GOT3 (cell line): ENCODE data around the gene TTLL10.
"Not testable (repeated sequence)": the region's sequence is repeated elsewhere in the genome, so short reads cannot be mapped to it uniquely, and the experiment has no call there.

Experiments
- DNase-seq: peaks from one replicate; lab custom pipeline; 2025; ENCODE audit warnings: mixed read lengths; lab: John Stamatoyannopoulos, UW

The TTLL10 gene

GRCh38 chr1:1173061-1173792 is 453 bp upstream of the TTLL10 start:
- DNase-seq: no peak

GRCh38 chr1:1175221-1176062 is 1.8 kb downstream of the TTLL10 start:
- no peak for DNase-seq

- DNase-seq: not testable (repeated sequence)
These were observed 2.5 kb downstream of the TTLL10 start for GRCh38 chr1:1176063-1176761.

- DNase-seq: no peak
These were observed 3.3 kb downstream of the TTLL10 start for GRCh38 chr1:1176931-1177330.

- no peak for DNase-seq
These were observed 3.9 kb downstream of the TTLL10 start for GRCh38 chr1:1177452-1178206.

GRCh38 chr1:1178794-1179331 is 5.2 kb downstream of the TTLL10 start:
- DNase-seq: no peak

GRCh38 chr1:1179346-1179982 is 5.8 kb downstream of the TTLL10 start:
- no peak for DNase-seq

- DNase-seq: no peak
These were observed 6.5 kb downstream of the TTLL10 start for GRCh38 chr1:1179983-1180861.

GRCh38 chr1:1181129-1181937 is 7.7 kb downstream of the TTLL10 start:
- no peak for DNase-seq

GRCh38 chr1:1181938-1182410 is 8.3 kb downstream of the TTLL10 start:
- DNase-seq: no peak

- DNase-seq: no peak
These were observed 9.0 kb downstream of the TTLL10 start for GRCh38 chr1:1182491-1183220.

GRCh38 chr1:1183221-1183747 is 9.6 kb downstream of the TTLL10 start:
- no peak for DNase-seq

- no peak for DNase-seq
These were observed 10.4 kb downstream of the TTLL10 start for GRCh38 chr1:1183833-1184775.

- DNase-seq: no peak
These were observed 11.6 kb downstream of the TTLL10 start for GRCh38 chr1:1185101-1185765.

- no peak for DNase-seq
These were observed 14.3 kb downstream of the TTLL10 start for GRCh38 chr1:1187938-1188337.

GRCh38 chr1:1189111-1189510 is 15.4 kb downstream of the TTLL10 start:
- DNase-seq: no peak
